HG03196 (cell line): ENCODE measurements around the gene MRPL18.
"Not testable (repeated sequence)": the region's sequence is repeated elsewhere in the genome, so short reads cannot be mapped to it uniquely, and the experiment has no call there.

ENCODE experiments used
- ATAC-seq: cut with Tn5 transposase; IDR thresholded peaks from one replicate; pipeline ENCODE4 v1.9.1; 2021; ENCODE audit not compliant: unreplicated experiment

Gene MRPL18

DNA sequence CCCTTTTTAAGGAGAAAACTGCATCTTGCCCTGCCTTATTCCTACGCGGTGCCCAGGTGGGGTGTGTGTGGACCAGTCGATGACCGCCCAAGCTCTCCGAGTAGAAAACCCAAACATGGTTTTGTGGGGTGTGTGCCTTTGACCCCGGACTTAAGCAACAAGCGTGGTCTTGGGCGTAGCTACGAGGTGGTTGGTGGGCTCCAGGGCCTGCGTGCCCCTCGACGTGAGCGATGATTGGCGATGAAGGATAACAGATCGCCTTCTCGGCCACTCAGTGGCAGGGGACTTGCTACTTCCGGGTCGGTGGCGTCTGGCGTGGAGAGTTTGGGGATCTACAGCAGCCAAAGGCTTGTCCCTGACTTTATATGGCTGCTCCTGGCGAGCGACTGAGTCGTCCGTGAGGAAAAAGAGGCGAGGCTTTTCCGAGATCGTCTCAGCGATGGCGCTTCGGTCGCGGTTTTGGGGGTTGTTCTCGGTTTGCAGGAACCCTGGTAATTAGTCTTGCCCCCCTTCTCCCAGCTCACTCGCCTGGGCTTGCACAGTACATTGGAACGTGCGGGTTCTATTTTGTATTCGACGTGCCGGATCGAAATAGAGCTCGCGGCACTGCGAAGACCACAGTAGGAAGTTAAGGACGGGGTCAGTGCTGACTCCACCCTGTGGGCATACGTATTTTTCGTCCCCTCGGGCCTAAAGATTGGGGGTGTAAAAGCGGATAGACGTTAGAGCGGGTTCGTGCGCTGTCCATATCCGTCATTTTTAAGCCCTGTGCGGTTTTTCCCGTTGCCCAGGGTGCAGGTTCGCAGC lies at the start of gene MRPL18:
Gene MRPL18 (plus strand): TSS at position 319 of the 807 bp plus-strand sequence. CDS start 121 bp downstream, at position 440.
- peak; percentile 84 for ATAC-seq

GRCh38 chr6:159742165-159742564 lies 48.1 kb upstream of the MRPL18 start:
- no peak for ATAC-seq

DNA sequence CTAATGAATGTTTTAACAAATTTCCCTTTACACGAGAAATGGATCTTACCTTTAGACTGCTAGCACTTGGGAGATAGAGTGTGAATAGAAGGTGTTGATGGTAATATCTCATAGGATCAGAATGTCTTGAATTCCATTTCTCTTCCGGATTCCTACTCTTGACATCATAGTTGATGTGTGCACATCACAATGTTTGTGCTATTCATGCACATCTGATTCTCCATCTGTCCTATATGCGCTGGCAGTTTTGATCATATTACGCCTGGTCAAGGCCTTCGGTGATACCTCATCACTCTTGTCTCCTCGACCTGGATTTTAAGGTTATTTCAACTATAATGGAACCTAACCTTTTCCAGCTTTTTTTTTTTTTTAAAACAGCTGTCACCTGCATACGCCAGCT lies 45.2 kb upstream of the MRPL18 start:
- ATAC-seq: no peak

DNA sequence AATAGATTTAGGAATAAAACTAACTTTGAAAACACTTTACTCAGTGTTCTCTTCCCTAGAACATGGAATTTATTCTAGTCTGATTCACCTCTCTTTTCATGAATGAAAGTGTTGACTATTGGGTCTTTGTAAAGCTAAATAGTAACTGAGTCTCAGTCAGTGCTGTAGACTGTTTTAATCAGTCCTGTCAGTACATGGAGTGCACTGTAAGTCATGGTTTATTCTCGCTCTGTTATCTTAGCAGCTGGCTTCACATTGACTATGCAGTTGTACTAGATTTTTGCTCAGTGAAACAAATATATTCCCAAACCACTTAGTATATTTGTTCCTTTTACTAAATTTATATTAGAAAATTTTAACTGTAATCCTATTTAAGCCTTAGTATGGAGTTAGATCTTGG lies 43.5 kb upstream of the MRPL18 start:
- no peak for ATAC-seq

DNA sequence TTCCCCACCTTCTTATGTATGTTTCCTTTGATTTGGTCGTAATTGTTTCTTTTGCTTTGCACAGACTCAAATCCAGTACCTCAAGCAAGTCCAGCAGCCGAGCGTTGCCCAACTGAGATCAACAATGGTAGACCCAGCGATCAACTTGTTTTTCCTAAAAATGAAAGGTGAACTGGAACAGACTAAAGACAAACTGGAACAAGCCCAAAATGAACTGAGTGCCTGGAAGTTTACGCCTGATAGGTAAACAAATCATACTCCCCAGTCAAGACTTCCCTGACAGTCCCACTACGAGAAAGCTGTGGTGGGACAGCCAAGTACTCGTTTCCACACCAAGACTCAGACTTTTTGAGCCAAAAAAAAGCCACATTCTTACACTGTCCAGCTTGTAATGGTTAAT lies 42.1 kb upstream of the MRPL18 start:
- ATAC-seq: not testable (repeated sequence)

DNA sequence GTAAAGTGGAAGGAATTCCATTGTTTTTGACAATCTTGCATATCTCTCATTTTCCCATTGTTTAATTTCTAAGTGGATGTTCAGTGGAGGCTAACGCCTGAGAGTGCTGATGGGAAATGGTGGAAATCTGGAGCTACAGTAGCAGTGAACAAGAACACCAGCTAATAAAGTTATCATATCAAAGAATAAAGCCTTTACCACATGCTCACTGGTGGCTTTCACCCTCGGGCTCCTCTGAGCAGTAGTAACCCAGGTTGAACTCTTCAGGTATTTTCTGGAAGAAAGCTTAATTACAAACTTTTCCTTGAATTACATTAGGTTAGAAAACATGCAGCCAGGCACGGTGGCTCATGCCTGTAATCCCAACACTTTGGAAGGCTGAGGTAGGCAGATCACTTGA lies 38.8 kb upstream of the MRPL18 start:
- no peak for ATAC-seq

GRCh38 chr6:159753081-159753872 lies 37.0 kb upstream of the MRPL18 start:
- no peak for ATAC-seq

DNA sequence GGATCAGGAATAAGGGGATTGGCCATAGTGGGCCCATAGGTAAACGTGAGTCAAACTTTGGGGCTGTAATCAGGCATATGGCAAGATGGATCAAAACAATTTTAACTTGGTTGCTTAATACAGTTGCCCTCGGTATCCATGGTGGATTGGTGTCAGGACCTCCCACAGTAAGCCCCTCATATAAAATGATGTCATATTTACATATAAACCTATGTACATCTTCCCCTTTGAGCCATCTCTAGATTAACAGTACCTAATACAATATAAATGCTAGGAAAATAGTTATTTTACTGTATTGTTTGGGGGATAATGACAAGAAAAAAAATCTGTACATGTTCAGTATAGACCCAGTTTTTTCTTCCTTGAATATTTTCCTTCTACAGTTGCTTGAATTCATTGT lies 35.9 kb upstream of the MRPL18 start:
- no peak for ATAC-seq

GRCh38 chr6:159754959-159755914 lies 35.0 kb upstream of the MRPL18 start:
- no peak for ATAC-seq

DNA sequence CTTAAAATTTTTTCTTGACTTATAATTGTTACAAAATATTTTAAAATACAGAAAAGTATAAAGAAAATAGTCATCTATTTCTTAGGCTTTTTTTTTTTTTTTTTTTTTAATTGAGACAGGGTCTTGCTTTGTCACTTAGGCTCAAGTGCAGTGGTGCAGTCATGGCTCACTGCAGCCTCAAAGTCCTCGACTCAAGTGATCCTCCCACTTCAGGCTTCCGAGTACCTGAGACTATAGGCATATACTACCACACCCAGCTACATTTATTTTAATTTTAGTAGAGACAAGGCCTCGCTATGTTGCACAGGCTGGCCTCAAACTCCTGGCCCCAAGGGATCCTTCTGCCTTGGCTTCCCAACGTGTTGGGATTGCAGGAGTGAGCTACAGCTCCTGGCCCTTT lies 33.8 kb upstream of the MRPL18 start:
- no peak for ATAC-seq

DNA sequence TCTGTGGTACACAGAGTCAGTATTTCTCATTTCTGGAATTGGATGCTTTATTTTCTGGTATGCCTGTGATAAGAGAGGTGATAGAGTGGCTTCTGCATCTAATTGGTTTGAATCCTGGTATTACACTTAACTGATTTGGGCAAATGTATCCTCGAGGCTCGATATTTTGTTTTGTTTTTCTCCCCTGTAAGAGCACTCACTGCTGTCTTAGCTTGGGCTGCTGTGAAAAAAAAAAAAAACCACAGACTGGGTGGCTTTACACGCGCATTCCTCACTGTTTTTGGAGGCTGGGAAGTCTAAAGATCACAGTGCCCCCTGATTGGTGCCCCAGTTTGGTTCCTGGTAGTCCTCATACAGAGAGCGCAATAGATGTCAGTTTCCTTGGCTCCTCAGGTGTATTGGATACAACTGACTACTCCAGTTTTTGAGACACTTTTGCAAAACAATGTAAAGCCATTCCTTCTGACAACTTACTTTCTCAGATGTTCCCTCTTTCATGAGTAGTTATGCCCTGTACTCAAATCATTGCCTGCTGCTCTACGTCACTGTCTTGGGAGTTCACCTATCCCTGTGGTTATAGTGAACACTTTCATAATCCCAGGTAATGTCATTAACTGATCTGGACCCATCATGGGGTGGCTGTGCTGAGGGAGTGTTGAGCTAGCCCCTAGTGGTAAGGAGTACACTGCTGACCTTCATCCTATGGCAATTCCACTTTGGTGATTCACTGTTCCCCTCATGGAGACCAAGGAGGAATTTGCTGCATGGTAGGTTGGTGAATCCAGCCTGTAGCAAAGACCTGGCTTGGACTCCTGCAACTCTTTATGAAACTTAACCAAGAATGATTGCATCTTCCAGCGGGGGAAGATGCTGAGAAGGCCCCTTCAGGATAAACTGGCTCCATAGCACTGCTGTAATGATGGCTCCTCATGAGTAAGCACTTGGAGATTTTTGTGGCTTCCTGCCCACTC lies 32.0 kb upstream of the MRPL18 start:
- no peak for ATAC-seq

DNA sequence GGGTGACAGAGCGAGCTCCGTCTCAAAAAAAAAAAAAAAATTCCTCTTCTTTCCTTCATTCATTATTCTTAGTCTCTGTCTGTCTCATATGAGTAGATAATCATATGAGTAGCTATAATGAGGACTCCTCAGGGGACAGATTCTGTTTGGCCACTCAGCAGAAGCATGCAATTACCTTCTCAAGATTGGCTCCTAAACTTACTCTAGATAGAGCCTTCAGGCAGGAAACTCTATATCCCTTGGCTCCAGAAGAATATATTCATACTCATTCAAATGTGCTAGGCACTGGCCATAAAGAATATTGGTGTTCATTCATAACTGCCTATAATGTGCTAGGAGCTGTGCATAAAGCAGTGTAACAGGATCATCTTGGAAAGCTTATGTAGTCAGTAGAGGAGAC lies 30.6 kb upstream of the MRPL18 start:
- no peak for ATAC-seq

- ATAC-seq: no peak
Measured at GRCh38 chr6:159760602-159761057, 29.6 kb upstream of the MRPL18 start.

DNA sequence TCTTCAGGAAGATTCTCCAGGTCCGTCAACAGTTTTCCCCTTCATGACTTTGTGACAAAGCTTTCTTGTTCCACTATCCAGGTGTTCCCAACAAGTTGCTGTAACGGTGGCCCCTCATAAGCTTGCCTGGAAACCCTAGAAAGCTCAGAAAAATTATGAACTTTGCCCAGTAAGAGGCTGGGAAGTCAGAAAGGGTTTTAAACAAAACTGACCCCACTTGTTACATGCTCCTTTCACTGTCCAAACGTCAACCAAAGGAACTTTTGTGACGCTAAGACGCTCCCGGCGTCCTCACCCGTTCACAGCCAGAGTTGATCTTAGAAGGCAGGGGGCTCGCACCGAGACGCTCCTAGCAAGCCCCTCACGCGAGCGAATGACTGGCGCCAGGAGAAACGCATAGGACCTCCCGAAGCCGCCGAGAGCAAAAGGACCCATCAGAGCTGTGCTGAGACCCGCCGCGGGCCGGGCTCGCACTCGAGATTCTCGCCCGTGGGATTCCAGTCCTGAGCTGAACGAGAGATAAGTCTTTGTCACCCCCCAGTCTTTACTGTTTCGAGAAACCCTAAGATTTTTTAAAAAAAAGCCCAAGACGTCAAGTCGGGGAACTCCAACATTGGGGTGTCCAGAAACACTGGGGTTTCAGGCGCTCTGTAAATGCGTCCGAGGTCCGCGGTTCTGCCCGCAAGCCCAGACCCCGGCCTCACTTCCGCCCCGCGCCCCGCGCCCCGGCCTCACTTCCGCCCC lies 29.0 kb upstream of the MRPL18 start:
- peak; percentile 8 for ATAC-seq

DNA sequence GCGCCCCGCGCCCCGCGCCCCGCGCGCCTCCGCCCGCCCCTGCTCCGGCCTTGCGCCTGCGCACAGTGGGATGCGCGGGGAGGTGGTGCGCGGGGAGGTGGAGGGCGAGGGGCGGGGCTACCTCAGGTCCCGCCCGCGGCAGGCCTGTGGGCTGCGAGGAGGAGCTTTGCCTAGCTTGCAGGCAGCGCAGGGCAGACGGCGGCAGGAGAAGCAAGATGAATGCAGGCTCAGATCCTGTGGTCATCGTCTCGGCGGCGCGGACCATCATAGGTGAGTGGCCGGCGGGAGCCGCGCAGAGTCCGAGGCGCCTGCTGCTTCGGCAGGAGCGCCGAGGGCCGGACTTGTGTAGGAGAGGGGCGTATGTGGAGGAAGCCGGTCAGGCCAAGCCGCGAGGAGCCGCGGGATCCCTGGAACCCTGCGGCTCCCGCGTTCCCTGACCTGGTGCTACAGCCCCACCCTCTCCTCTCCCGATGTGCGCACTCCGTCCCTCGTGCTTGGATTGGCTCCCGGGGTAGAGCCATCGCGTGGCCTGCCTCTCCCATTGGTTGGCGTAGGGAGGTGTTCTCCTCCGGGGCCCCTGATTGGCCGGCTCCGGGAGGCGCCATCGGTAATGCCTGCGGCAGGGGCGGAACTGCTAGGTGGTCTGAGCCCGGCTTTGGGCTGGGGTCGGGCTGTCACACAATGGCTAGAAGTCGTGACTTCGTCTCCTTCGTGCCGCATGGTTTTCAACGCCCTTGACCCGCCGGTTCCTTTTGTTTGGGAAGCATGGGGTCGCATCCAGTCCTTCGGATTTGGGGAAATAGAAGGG lies 28.2 kb upstream of the MRPL18 start, which contains the start of gene ACAT2:
Gene ACAT2 (plus strand): TSS at position 173 of the 808 bp plus-strand sequence. CDS start 43 bp downstream, at position 216.
- peak; percentile 97 for ATAC-seq

DNA sequence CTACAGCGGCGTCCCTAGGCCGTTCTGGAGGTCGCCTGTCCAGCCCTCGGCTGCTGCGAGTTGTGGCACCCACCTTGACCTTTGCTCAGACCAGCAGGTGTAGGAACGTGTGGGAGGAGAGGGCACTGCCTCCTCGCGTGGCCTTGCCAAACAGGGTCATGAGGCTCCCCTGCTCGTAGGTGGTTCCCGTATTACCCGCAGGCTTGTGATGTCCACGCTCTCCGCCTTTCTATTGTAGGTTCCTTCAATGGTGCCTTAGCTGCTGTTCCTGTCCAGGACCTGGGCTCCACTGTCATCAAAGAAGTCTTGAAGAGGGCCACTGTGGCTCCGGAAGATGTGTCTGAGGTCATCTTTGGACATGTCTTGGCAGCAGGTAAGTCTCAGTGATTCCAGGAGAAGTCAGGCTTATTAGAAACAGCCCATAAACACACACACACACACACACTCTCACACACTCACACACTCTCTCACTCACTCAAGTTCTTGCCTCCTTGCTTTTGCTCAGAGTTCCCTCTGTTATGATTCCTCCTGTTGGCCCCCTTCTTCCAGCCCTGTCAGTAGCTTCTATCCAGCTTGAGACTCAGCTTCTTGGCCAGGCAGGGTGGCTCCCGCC lies 27.5 kb upstream of the MRPL18 start:
- ATAC-seq: no peak

DNA sequence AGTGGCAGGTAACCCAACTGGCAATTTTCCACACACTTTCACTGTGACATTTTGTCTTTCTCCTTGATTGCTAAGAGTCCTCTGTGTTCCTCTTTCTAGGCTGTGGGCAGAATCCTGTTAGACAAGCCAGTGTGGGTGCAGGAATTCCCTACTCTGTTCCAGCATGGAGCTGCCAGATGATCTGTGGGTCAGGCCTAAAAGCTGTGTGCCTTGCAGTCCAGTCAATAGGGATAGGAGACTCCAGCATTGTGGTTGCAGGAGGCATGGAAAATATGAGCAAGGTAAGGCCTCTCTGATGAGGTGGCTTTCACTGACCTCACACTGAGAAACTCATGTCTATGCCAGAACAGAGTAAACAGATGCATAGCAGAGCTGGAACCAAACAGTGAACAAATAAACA lies 23.4 kb upstream of the MRPL18 start:
- no peak for ATAC-seq

GRCh38 chr6:159769470-159769869 lies 20.8 kb upstream of the MRPL18 start:
- ATAC-seq: no peak
